T-cell (primary cell): ENCODE measurements around the gene NCSTN. TPM values are rescaled to one million over a fixed set of nuclear protein-coding genes. Genes with fewer than 3 reads are reported as not detected.
"Not testable (repeated sequence)": the region's sequence is repeated elsewhere in the genome, so short reads cannot be mapped to it uniquely, and the experiment has no call there.

Experiments used
- ATAC-seq, 4 experiments: fragments of 200-7000 bp in 3 of 4; fragments of 150-1000 bp in 1 of 4; cut with Tn5 transposase; replicated peaks in 1 of 4; 1 replicate in 3 of 4; 2 replicates in 1 of 4; pipeline ENCODE4 v1.10.0; 2021; ENCODE audit warnings: moderate library complexity in 3 of 4, mild to moderate bottlenecking in 2 of 4, moderate number of reproducible peaks in 1 of 4
- CTCF ChIA-PET, 2 donors: fragments of 300-600 bp; sonication (Branson Sonifier 250); formaldehyde crosslinking; loops; one replicate each; lab custom pipeline; 2022; ENCODE audit warnings: antibody characterized with exemption in 2 of 2; lab: Charles Lee
- POLR2A ChIA-PET, 2 donors: fragments of 300-600 bp; sonication (Branson Sonifier 250); formaldehyde crosslinking; loops; one replicate each; lab custom pipeline; 2022; ENCODE audit warnings: antibody characterized with exemption in 2 of 2; lab: Charles Lee
- DNase-seq, 35 experiments: peaks; one replicate each; pipeline versions ENCODE4 v3.0.0 to v3.0.0-alpha.2; 2013 to 2023
- H3K27ac ChIP-seq: one replicate; pipeline ENCODE4 v1.5.1; 2013; ENCODE audit warnings: low read length
- H3K27me3 ChIP-seq, 2 experiments: replicated peaks in 1 of 2; 1 replicate in 1 of 2; 2 replicates in 1 of 2; pipeline versions ENCODE4 v1.6.1 to v1.7.0; 2013; ENCODE audit warnings: low read length in 1 of 2, mixed read lengths in 1 of 2; ENCODE audit not compliant: control insufficient read depth in 2 of 2, insufficient read depth in 2 of 2; ENCODE audit errors: extremely low read depth in 1 of 2
- H3K36me3 ChIP-seq, 2 donors: 1 replicate in 1 of 2; 2 replicates in 1 of 2; pipeline versions ENCODE4 v1.6.1 to v1.7.0; 2013; ENCODE audit warnings: low read length in 1 of 2; ENCODE audit not compliant: control insufficient read depth in 2 of 2, insufficient read depth in 1 of 2; ENCODE audit errors: extremely low read depth in 1 of 2
- H3K4me1 ChIP-seq, 2 experiments: 1 replicate in 1 of 2; 2 replicates in 1 of 2; pipeline versions ENCODE4 v1.6.1 to v1.7.0; 2013; ENCODE audit warnings: low read length in 2 of 2, mixed read lengths in 1 of 2; ENCODE audit not compliant: insufficient read depth in 2 of 2, control insufficient read depth in 1 of 2; ENCODE audit errors: extremely low read depth in 1 of 2
- H3K4me3 ChIP-seq, 2 donors: 1 replicate in 1 of 2; 2 replicates in 1 of 2; pipeline versions ENCODE4 v1.5.1 to v1.7.0; 2013; ENCODE audit warnings: mild to moderate bottlenecking in 2 of 2, low read length in 1 of 2, moderate library complexity in 1 of 2; ENCODE audit not compliant: control insufficient read depth in 1 of 2; ENCODE audit errors: extremely low read depth in 1 of 2
- H3K9me3 ChIP-seq: 2 replicates; pipeline ENCODE4 v1.7.0; 2013
- H3K27ac Mint-ChIP-seq, 2 donors: one replicate each; pipeline ENCODE4 v1.8.0; 2020 to 2021; ENCODE audit warnings: mild to moderate bottlenecking in 2 of 2, mixed read lengths in 2 of 2
- H3K27me3 Mint-ChIP-seq, 2 donors: one replicate each; pipeline ENCODE4 v1.8.0; 2021 to 2022; ENCODE audit warnings: mixed read lengths in 2 of 2
- H3K36me3 Mint-ChIP-seq: one replicate; pipeline ENCODE4 v1.8.0; 2021; ENCODE audit warnings: mixed read lengths
- H3K4me1 Mint-ChIP-seq, 3 donors: one replicate each; pipeline ENCODE4 v1.8.0; 2020 to 2022; ENCODE audit warnings: mixed read lengths in 3 of 3, mild to moderate bottlenecking in 1 of 3
- H3K4me3 Mint-ChIP-seq, 3 donors: one replicate each; pipeline ENCODE4 v1.8.0; 2020 to 2022; ENCODE audit warnings: mild to moderate bottlenecking in 3 of 3, mixed read lengths in 3 of 3, moderate library complexity in 3 of 3
- H3K9me3 Mint-ChIP-seq, 3 donors: one replicate each; pipeline ENCODE4 v1.8.0; 2020 to 2022; ENCODE audit warnings: mixed read lengths in 3 of 3
- WGBS: methylation state at CpG from one replicate; pipeline ENCODE4 v1.1.5; 2013; ENCODE audit warnings: missing lambda C conversion rate; ENCODE audit not compliant: insufficient coverage; 5-methylcytosine and 5-hydroxymethylcytosine counted together
- total RNA-seq, 35 experiments: library from RNA in 6 of 35; stranded (reverse) in 6 of 35; fragments of 120-200 nt in 1 of 35; gene quantifications; one replicate each; pipeline versions ENCODE4 v1.2.1 to v1.2.4 and lab custom pipeline; 2013 to 2026

Gene NCSTN
- total RNA-seq, 5 donors from 2014 or later (not counting 1 experiment from before 2014, with no cell fraction given): 62.2 to 78.9 (median 71.8) TPM

- peaks cover 14 to 15% (median 14%) of the 10 kb centered on the region in 3 donors for H3K4me1 Mint-ChIP-seq
- WGBS: 43% methylated on average over 2 of the region's 9 CpGs
- ChIA-PET CTCF (interaction anchor here (0.8 to 1.4 kb wide), 9 partner anchors 22 to 290 kb away, joined by 3 to 6 read pairs (median 4); partner anchors contain the start of gene CASQ1 (in 1 of the 2)), POLR2A (interaction anchor here in 1 of 2 donors (0.6 kb wide), 2 partner anchors 30 to 64 kb away, joined by 7 to 10 read pairs; no protein-coding TSS in a partner anchor)
- no peaks in the 10 kb centered on the region for H3K36me3 ChIP-seq
- H3K36me3 Mint-ChIP-seq: no peaks in the 10 kb centered on the region
- peaks cover 2 to 11% of the 10 kb centered on the region in 2 experiments for H3K4me1 ChIP-seq
- no peak overlapping the region for H3K4me3 ChIP-seq
- no peak overlapping the region for H3K27ac ChIP-seq
- peak in 3 of 4 experiments; percentile 26 to 42 (median 41) for ATAC-seq
- no peaks in the 10 kb centered on the region for H3K9me3 ChIP-seq
- H3K27me3 Mint-ChIP-seq: peaks cover 0 to 3% of the 10 kb centered on the region in 2 donors
- H3K27me3 ChIP-seq: peaks cover 0 to 7% of the 10 kb centered on the region in 2 experiments
- no peaks in the 10 kb centered on the region for H3K9me3 Mint-ChIP-seq
- peak overlapping the region in 1 of 2 donors; percentile 57 for H3K27ac Mint-ChIP-seq
- DNase-seq: peak in 1 of 35 experiments; percentile 23
- peak overlapping the region in 1 of 3 donors; percentile 8 for H3K4me3 Mint-ChIP-seq
Observed at GRCh38 chr1:160375788-160376524, 32.8 kb downstream of the NCSTN start.

GRCh38 chr1:160376525-160377131, 33.4 kb downstream of the NCSTN start:
- POLR2A ChIA-PET: interaction anchor here in 1 of 2 donors (0.6 kb wide), 1 partner anchor 64 kb away, joined by 7 read pairs; no protein-coding TSS in a partner anchor
- Mint-ChIP-seq H3K27ac (no peak overlapping the region), H3K36me3 (no peaks in the 10 kb centered on the region), H3K9me3 (no peaks in the 10 kb centered on the region), H3K4me3 (peak overlapping the region in 1 of 3 donors; percentile 8), H3K27me3 (peaks cover 0 to 3% of the 10 kb centered on the region in 2 donors), H3K4me1 (peaks cover 14 to 15% (median 14%) of the 10 kb centered on the region in 3 donors)
- H3K27ac ChIP-seq: no peak overlapping the region
- CTCF ChIA-PET: interaction anchor here (0.7 to 1.4 kb wide), 11 partner anchors 10 to 291 kb away, joined by 3 to 6 read pairs (median 3); partner anchors contain the start of gene CASQ1 (in 1 of the 2)
- H3K4me1 ChIP-seq: peaks cover 2 to 11% of the 10 kb centered on the region in 2 experiments
- no peak overlapping the region for H3K4me3 ChIP-seq
- ATAC-seq: peak; percentile 74 to 76 (median 76)
- H3K36me3 ChIP-seq: no peaks in the 10 kb centered on the region
- H3K9me3 ChIP-seq: no peaks in the 10 kb centered on the region
- peaks cover 0 to 7% of the 10 kb centered on the region in 2 experiments for H3K27me3 ChIP-seq
- WGBS: 17% methylated on average over 1 of the region's 5 CpGs
- peak in 6 of 35 experiments; percentile 9 to 72 (median 26) for DNase-seq

- 88% methylated on average over 4 of the region's 7 CpGs for WGBS
- peaks cover 14 to 15% (median 14%) of the 10 kb centered on the region in 3 donors for H3K4me1 Mint-ChIP-seq
- no peak overlapping the region for H3K27ac Mint-ChIP-seq
- Histone ChIP-seq H3K9me3 (no peaks in the 10 kb centered on the region), H3K4me1 (peaks cover 2 to 11% of the 10 kb centered on the region in 2 experiments), H3K27ac (no peak overlapping the region), H3K36me3 (no peaks in the 10 kb centered on the region), H3K4me3 (no peak overlapping the region), H3K27me3 (peaks cover 0 to 7% of the 10 kb centered on the region in 2 experiments)
- H3K27me3 Mint-ChIP-seq: peaks cover 0 to 3% of the 10 kb centered on the region in 2 donors
- H3K4me3 Mint-ChIP-seq: no peak overlapping the region
- ATAC-seq: no peak
- H3K36me3 Mint-ChIP-seq: no peaks in the 10 kb centered on the region
- ChIA-PET POLR2A (interaction anchor here in 1 of 2 donors (0.6 kb wide), 1 partner anchor 46 kb away, joined by 4 read pairs; no protein-coding TSS in a partner anchor), CTCF (interaction anchor here in 1 of 2 donors (1.1 to 1.4 kb wide), 2 partner anchors 187 to 245 kb away, joined by 3 to 6 read pairs; partner anchors contain the start of gene CASQ1)
- DNase-seq: peak in 1 of 35 experiments; percentile 5
- H3K9me3 Mint-ChIP-seq: no peaks in the 10 kb centered on the region
Observed at GRCh38 chr1:160377585-160378206, 34.5 kb downstream of the NCSTN start.

- H3K27ac Mint-ChIP-seq, POLR2A ChIA-PET, H3K27ac ChIP-seq, H3K9me3 ChIP-seq, DNase-seq, H3K27me3 ChIP-seq, CTCF ChIA-PET, H3K4me1 ChIP-seq, H3K36me3 Mint-ChIP-seq, H3K27me3 Mint-ChIP-seq, H3K4me3 Mint-ChIP-seq, H3K9me3 Mint-ChIP-seq, ATAC-seq, H3K36me3 ChIP-seq, H3K4me1 Mint-ChIP-seq, H3K4me3 ChIP-seq: not testable (repeated sequence)
- WGBS: no CpG with 5 or more reads among the region's 2 CpGs
Observed at GRCh38 chr1:160384812-160385211, 41.6 kb downstream of the NCSTN start.

GRCh38 chr1:160388406-160388805, 45.2 kb downstream of the NCSTN start:
- H3K27ac ChIP-seq, DNase-seq, POLR2A ChIA-PET: not testable (repeated sequence)

More at GRCh38 chr1:160388406-160388805, 45.2 kb downstream of the NCSTN start:
- H3K4me3 Mint-ChIP-seq, H3K27ac Mint-ChIP-seq, H3K4me3 ChIP-seq, ATAC-seq, H3K27me3 ChIP-seq, H3K9me3 ChIP-seq, H3K4me1 Mint-ChIP-seq, H3K4me1 ChIP-seq, H3K36me3 Mint-ChIP-seq, H3K36me3 ChIP-seq, H3K9me3 Mint-ChIP-seq: not testable (repeated sequence)
- H3K27me3 Mint-ChIP-seq: peaks cover 11 to 21% of the 10 kb centered on the region in 2 donors
- 86% methylated on average over 1 of the region's 4 CpGs for WGBS
- CTCF ChIA-PET: interaction anchor here in 1 of 2 donors (0.6 kb wide), 1 partner anchor 1289 kb away, joined by 3 read pairs; no protein-coding TSS in a partner anchor
